Lower leg skin (tissue), 3 donors: ENCODE results near the gene ABLIM3.

Source experiments
- CTCF ChIP-seq, 3 donors: fragments of 450-650 bp; IDR thresholded peaks; one replicate each; pipeline ENCODE4 v1.5.1; 2016; ENCODE audit warnings: antibody characterized with exemption in 3 of 3, mild to moderate bottlenecking in 3 of 3, moderate library complexity in 2 of 3
- POLR2A ChIP-seq, 2 donors: fragments of 450-650 bp; IDR thresholded peaks; one replicate each; pipeline ENCODE4 v1.6.1; 2016 to 2017; ENCODE audit warnings: antibody characterized with exemption in 2 of 2, mild to moderate bottlenecking in 1 of 2, moderate library complexity in 1 of 2

- no peak for TF ChIP-seq POLR2A (IDR thresholded peaks at IDR 0.05)
- no peak for TF ChIP-seq CTCF (IDR thresholded peaks at IDR 0.05)
Measured at GRCh38 chr5:149217803-149218155, 76.5 kb downstream of the ABLIM3 start.
